Suprapubic skin (tissue), 3 donors: ENCODE measurements around the gene MAMDC4.

Source experiments
- EP300 ChIP-seq: sonication (generic); formaldehyde crosslinking; IDR thresholded peaks from one replicate; pipeline ENCODE4 v1.6.1; 2017; ENCODE audit warnings: antibody characterized with exemption
- POLR2A ChIP-seq, 2 donors: fragments of 450-650 bp; IDR thresholded peaks; one replicate each; pipeline ENCODE4 v1.6.1; 2017; ENCODE audit warnings: antibody characterized with exemption in 2 of 2, mild to moderate bottlenecking in 2 of 2, moderate library complexity in 2 of 2
- TF ChIP-seq, protein P1 (sequence below), 2 donors: fragments of 200-600 bp in 1 of 2; fragments of 450-650 bp in 1 of 2; sonication (generic) in 1 of 2; IDR thresholded peaks; one replicate each; pipeline ENCODE4 v1.5.1; 2016 to 2019; ENCODE audit warnings: antibody characterized with exemption in 2 of 2, mild to moderate bottlenecking in 1 of 2, moderate library complexity in 1 of 2

DNA sequence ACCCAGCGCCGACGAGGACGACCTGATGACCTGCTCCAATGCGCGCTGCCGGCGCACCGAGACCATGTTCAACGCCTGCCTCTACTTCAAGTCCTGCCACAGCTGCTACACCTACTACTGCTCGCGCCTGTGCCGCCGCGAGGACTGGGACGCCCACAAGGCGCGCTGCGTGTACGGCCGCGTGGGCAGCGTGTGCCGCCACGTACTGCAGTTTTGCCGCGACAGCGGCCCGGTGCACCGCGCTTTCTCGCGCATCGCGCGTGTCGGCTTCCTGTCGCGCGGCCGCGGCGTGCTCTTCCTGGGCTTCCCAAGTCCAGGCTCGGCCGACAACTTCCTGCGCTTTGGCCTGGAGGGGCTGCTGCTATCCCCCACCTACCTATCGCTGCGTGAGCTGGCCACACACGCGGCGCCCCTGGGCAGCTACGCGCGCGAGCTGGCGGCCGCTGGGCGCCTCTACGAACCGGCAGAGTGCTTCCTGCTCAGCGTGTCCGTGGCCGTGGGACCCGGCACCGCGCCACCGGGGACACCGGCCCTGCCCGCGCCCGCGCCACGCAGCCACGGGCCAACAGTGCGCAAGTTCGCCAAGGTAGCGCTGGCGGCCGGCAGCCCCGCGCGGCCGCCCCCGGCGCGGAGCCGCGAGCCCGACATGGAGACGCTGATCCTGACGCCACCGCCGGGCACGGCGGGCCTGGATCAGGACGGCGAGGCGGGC is 5.6 kb upstream of the MAMDC4 start:
- TF ChIP-seq, protein P1, sequence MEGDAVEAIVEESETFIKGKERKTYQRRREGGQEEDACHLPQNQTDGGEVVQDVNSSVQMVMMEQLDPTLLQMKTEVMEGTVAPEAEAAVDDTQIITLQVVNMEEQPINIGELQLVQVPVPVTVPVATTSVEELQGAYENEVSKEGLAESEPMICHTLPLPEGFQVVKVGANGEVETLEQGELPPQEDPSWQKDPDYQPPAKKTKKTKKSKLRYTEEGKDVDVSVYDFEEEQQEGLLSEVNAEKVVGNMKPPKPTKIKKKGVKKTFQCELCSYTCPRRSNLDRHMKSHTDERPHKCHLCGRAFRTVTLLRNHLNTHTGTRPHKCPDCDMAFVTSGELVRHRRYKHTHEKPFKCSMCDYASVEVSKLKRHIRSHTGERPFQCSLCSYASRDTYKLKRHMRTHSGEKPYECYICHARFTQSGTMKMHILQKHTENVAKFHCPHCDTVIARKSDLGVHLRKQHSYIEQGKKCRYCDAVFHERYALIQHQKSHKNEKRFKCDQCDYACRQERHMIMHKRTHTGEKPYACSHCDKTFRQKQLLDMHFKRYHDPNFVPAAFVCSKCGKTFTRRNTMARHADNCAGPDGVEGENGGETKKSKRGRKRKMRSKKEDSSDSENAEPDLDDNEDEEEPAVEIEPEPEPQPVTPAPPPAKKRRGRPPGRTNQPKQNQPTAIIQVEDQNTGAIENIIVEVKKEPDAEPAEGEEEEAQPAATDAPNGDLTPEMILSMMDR (IDR thresholded peaks at IDR 0.05), result no peak
- TF ChIP-seq EP300, result no peak
- no peak for TF ChIP-seq POLR2A (IDR thresholded peaks at IDR 0.05)
